Measurements from ENCODE around the gene KSR1. TPM values are rescaled to one million over a fixed set of nuclear protein-coding genes. Genes with fewer than 3 reads are reported as not detected.
A peak's percentile ranks its signal among the peaks of the same experiment; 100 is the strongest.
"Not testable (repeated sequence)": the region's sequence is repeated elsewhere in the genome, so short reads cannot be mapped to it uniquely, and the experiment has no call there.

Gene KSR1
- total RNA-seq, 3 donors from 2014 or later: 14.1 to 36.4 (median 24.0) TPM

GRCh38 chr17:27650836-27651235, 194.6 kb downstream of the KSR1 start:
- H3K4me3 ChIP-seq: no peak overlapping the region
- no peaks in the 10 kb centered on the region for H3K36me3 ChIP-seq
- no peak overlapping the region for H3K27ac ChIP-seq
- no peaks in the 10 kb centered on the region for H3K9me3 ChIP-seq
- no peaks in the 10 kb centered on the region for H3K4me1 ChIP-seq
- TF ChIP-seq POLR2A (IDR thresholded peaks at IDR 0.05) (no peak), POLR2AphosphoS5 (IDR thresholded peaks at IDR 0.05) (no peak)
- TF ChIP-seq, protein P1, sequence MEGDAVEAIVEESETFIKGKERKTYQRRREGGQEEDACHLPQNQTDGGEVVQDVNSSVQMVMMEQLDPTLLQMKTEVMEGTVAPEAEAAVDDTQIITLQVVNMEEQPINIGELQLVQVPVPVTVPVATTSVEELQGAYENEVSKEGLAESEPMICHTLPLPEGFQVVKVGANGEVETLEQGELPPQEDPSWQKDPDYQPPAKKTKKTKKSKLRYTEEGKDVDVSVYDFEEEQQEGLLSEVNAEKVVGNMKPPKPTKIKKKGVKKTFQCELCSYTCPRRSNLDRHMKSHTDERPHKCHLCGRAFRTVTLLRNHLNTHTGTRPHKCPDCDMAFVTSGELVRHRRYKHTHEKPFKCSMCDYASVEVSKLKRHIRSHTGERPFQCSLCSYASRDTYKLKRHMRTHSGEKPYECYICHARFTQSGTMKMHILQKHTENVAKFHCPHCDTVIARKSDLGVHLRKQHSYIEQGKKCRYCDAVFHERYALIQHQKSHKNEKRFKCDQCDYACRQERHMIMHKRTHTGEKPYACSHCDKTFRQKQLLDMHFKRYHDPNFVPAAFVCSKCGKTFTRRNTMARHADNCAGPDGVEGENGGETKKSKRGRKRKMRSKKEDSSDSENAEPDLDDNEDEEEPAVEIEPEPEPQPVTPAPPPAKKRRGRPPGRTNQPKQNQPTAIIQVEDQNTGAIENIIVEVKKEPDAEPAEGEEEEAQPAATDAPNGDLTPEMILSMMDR (IDR thresholded peaks at IDR 0.05): no peak
- intact Hi-C loops (cut with DNase I; ENCODE audit: low total_unique reads): no loop called here
- DNase-seq (ENCODE audit: low spot score in 2 of 2): no peak
- no peaks in the 10 kb centered on the region for H3K27me3 ChIP-seq

DNA sequence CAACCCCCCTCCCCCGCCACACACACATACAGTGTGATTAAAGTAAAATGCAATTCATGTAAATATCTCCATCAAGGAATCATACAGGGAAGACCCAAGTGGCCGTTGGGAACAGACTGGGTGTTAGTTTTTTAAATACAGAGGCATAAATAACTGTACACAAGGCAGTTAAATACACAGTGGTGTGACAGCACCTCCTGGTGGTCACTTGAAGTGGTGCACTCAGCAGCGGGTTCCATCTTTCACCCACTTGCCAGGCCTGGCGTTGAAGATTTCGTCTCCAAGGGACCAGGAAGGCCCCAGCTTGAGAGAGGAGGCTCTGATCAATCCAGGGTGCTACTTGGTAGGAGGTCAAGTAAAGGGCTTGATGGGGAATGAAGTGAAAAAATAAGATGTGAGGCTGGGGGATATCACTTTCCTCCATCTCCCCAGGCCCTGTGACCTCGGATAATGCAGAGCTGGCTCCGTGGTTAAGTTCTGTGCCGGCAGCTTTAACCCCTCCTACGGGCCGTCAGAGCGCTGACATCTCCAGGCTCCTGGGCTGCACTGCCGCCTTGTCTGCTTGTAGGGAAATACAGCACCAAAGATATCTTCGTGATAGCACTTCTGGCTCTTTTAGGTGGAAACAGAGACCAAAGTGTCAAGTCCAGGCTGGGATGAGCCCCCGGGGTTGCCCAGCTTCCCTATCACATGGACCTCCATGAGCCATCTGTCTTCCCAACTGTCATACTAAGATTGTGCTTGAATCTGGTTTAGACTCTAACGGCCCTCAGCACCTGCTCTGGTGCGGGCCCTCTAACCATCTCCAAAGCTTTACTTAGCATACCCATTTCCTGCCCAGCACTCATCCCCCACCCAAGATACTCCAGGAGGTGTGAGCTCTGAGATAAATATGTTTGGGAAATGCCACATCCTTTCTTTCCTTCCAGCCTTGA, 195.4 kb downstream of the KSR1 start:
- Histone ChIP-seq H3K9me3 (no peaks in the 10 kb centered on the region), H3K27ac (no peak overlapping the region), H3K4me3 (no peak overlapping the region), H3K27me3 (no peaks in the 10 kb centered on the region), H3K4me1 (no peaks in the 10 kb centered on the region), H3K36me3 (no peaks in the 10 kb centered on the region)
- peak; percentile 41 to 62 for DNase-seq (ENCODE audit: low spot score in 2 of 2)
- TF ChIP-seq, protein P1 (IDR thresholded peaks at IDR 0.05): peak; percentile 75 to 89 (median 78)
- no peak for TF ChIP-seq POLR2A (IDR thresholded peaks at IDR 0.05)
- intact Hi-C loops (cut with DNase I; ENCODE audit: low total_unique reads): no loop called here

- H3K27ac ChIP-seq; H3K4me1 ChIP-seq; intact Hi-C loops (cut with DNase I; ENCODE audit: low total_unique reads); H3K27me3 ChIP-seq; H3K36me3 ChIP-seq; DNase-seq (ENCODE audit: low spot score in 2 of 2); H3K4me3 ChIP-seq; H3K9me3 ChIP-seq: not testable (repeated sequence)
Observed at GRCh38 chr17:27653449-27653971, 197.3 kb downstream of the KSR1 start.

GRCh38 chr17:27654136-27654535, 197.9 kb downstream of the KSR1 start:
- DNase-seq (ENCODE audit: low spot score in 2 of 2): no peak
- Histone ChIP-seq H3K36me3 (no peaks in the 10 kb centered on the region), H3K4me1 (no peaks in the 10 kb centered on the region), H3K4me3 (no peak overlapping the region), H3K27ac (no peak overlapping the region), H3K9me3 (no peaks in the 10 kb centered on the region), H3K27me3 (no peaks in the 10 kb centered on the region)
- intact Hi-C loops (cut with DNase I; ENCODE audit: low total_unique reads): no loop called here
- TF ChIP-seq, protein P1 (IDR thresholded peaks at IDR 0.05): no peak
- TF ChIP-seq POLR2A (IDR thresholded peaks at IDR 0.05) (no peak), POLR2AphosphoS5 (IDR thresholded peaks at IDR 0.05) (no peak)

GRCh38 chr17:27654654-27655524, 198.6 kb downstream of the KSR1 start:
- no peak overlapping the region for H3K4me3 ChIP-seq

GRCh38 chr17:27655525-27656111, 199.4 kb downstream of the KSR1 start:
- H3K4me3 ChIP-seq; H3K27me3 ChIP-seq; H3K27ac ChIP-seq; intact Hi-C loops (cut with DNase I; ENCODE audit: low total_unique reads); H3K36me3 ChIP-seq; H3K9me3 ChIP-seq; H3K4me1 ChIP-seq; DNase-seq (ENCODE audit: low spot score in 2 of 2): not testable (repeated sequence)

More at GRCh38 chr17:27654654-27655524, 198.6 kb downstream of the KSR1 start:
- DNase-seq (ENCODE audit: low spot score in 2 of 2): peak in 1 of 2 donors; percentile 73
- H3K27ac ChIP-seq: no peak overlapping the region
- H3K27me3 ChIP-seq: no peaks in the 10 kb centered on the region
- no peak for TF ChIP-seq POLR2A (IDR thresholded peaks at IDR 0.05)
- TF ChIP-seq, protein P1 (IDR thresholded peaks at IDR 0.05): peak; percentile 73 to 75 (median 73)
- TF ChIP-seq POLR2AphosphoS5 (IDR thresholded peaks at IDR 0.05): no peak
- no peaks in the 10 kb centered on the region for H3K4me1 ChIP-seq
- H3K36me3 ChIP-seq: no peaks in the 10 kb centered on the region
- intact Hi-C loops (cut with DNase I; ENCODE audit: low total_unique reads): no loop called here
- H3K9me3 ChIP-seq: no peaks in the 10 kb centered on the region

DNA sequence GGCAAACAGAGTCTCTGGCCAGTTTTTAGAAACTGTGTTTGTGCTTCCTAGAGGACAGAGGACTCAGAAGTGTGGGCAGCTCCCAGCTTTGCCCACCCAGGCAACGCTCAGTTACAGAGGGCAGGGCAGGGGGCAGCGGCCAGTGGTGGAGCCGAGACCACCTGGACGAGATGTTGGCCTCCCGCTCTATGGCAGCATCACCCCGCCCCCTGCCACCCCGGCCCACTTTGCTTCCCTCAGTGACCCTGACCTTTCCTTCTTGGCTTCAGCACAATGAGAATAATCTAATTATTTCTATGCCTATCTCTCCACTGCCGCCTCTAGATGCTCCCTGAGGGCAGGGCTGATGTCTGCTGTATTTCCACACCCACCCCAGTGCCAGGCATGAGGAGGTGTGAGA, 200.4 kb downstream of the KSR1 start:
- not testable (repeated sequence) for H3K4me1 ChIP-seq

More for the DNA sequence above, 200.4 kb downstream of the KSR1 start:
- H3K36me3 ChIP-seq; H3K9me3 ChIP-seq; H3K4me3 ChIP-seq; DNase-seq (ENCODE audit: low spot score in 2 of 2); H3K27me3 ChIP-seq; intact Hi-C loops (cut with DNase I; ENCODE audit: low total_unique reads); H3K27ac ChIP-seq: not testable (repeated sequence)

All from breast epithelium (tissue), 4 donors.